GM19452 (cell line): ENCODE data around the gene PLCB3.
"Not testable (repeated sequence)": the region's sequence is repeated elsewhere in the genome, so short reads cannot be mapped to it uniquely, and the experiment has no call there.

Experiments used
- ATAC-seq: cut with Tn5 transposase; IDR thresholded peaks from one replicate; pipeline ENCODE4 v1.9.1; 2021; ENCODE audit not compliant: unreplicated experiment

Gene PLCB3

GRCh38 chr11:64235437-64236161, 15.7 kb upstream of the PLCB3 start:
- ATAC-seq = no peak

GRCh38 chr11:64237484-64237951, 13.8 kb upstream of the PLCB3 start:
- no peak for ATAC-seq

- ATAC-seq = no peak
Observed at GRCh38 chr11:64238076-64238475, 13.3 kb upstream of the PLCB3 start.

- no peak for ATAC-seq
Observed at GRCh38 chr11:64238999-64239398, 12.3 kb upstream of the PLCB3 start.

- no peak for ATAC-seq
Observed at GRCh38 chr11:64239662-64240434, 11.5 kb upstream of the PLCB3 start.

- peak; percentile 53 for ATAC-seq
Observed at GRCh38 chr11:64240435-64241240, 10.7 kb upstream of the PLCB3 start, which contains the start of gene FKBP2. Gene FKBP2 (plus strand): TSS chr11:64241095. CDS start chr11:64242388, 1,293 bp downstream.

GRCh38 chr11:64241241-64241490, 10.2 kb upstream of the PLCB3 start:
- no peak for ATAC-seq

- ATAC-seq = peak; percentile 52
Observed at GRCh38 chr11:64241491-64242374, 9.6 kb upstream of the PLCB3 start.

GRCh38 chr11:64243236-64243854, 8.0 kb upstream of the PLCB3 start:
- ATAC-seq = no peak

GRCh38 chr11:64244107-64244506, 7.2 kb upstream of the PLCB3 start:
- ATAC-seq = no peak

- no peak for ATAC-seq
Observed at GRCh38 chr11:64244966-64245365, 6.4 kb upstream of the PLCB3 start.

- no peak for ATAC-seq
Observed at GRCh38 chr11:64245401-64245796, 5.9 kb upstream of the PLCB3 start.

GRCh38 chr11:64245797-64246620, 5.3 kb upstream of the PLCB3 start:
- ATAC-seq = no peak

- not testable (repeated sequence) for ATAC-seq
Observed at GRCh38 chr11:64246621-64246870, 4.8 kb upstream of the PLCB3 start.

- no peak for ATAC-seq
Observed at GRCh38 chr11:64246871-64247728, 4.2 kb upstream of the PLCB3 start, which contains the start of gene PPP1R14B. Gene PPP1R14B (minus strand): TSS chr11:64246943. CDS start chr11:64246673, 270 bp downstream.

GRCh38 chr11:64247729-64248531, 3.4 kb upstream of the PLCB3 start:
- no peak for ATAC-seq

- no peak for ATAC-seq
Observed at GRCh38 chr11:64248578-64248977, 2.8 kb upstream of the PLCB3 start.

- ATAC-seq = no peak
Observed at GRCh38 chr11:64249038-64249437, 2.3 kb upstream of the PLCB3 start.
